ENCODE data around the gene TMA16. TPM values are rescaled to one million over a fixed set of nuclear protein-coding genes. Genes with fewer than 3 reads are reported as not detected.
"Not testable (repeated sequence)": the region's sequence is repeated elsewhere in the genome, so short reads cannot be mapped to it uniquely, and the experiment has no call there.

Gene TMA16
- 10.7 TPM for total RNA-seq
- long read RNA-seq, transcript TMA16-201 (7 exons, 1,978 nt), result major isoform, 18 of 21 reads
- long read RNA-seq, partial matches to known transcripts, result 0 of 21 reads
- long read RNA-seq, other reads (novel, unspliced or antisense), result 2 of 21 reads

GRCh38 chr4:163494360-163495241 is at the start of gene TMA16:
Gene TMA16, plus strand, starts transcription at chr4:163494690. Its CDS starts 112 bp downstream, at chr4:163494802.
- intact Hi-C loops (cut with DNase I), result no loop called here
- ATAC-seq (ENCODE audit: poor library complexity), result peak; percentile 98
- DNase-seq, result peak; percentile 90

GRCh38 chr4:163447023-163447422 is 47.5 kb upstream of the TMA16 start:
- DNase-seq; ATAC-seq (ENCODE audit: poor library complexity); intact Hi-C loops (cut with DNase I): not testable (repeated sequence)

GRCh38 chr4:163447481-163447880 is 47.0 kb upstream of the TMA16 start:
- ATAC-seq (ENCODE audit: poor library complexity) (no peak), DNase-seq (no peak)
- intact Hi-C loops (cut with DNase I), result no loop called here

GRCh38 chr4:163448540-163449203 is 45.8 kb upstream of the TMA16 start:
- DNase-seq (no peak), ATAC-seq (ENCODE audit: poor library complexity) (no peak)
- intact Hi-C loops (cut with DNase I), result no loop called here

GRCh38 chr4:163462556-163462955 is 31.9 kb upstream of the TMA16 start:
- no peak for ATAC-seq (ENCODE audit: poor library complexity)
- intact Hi-C loops (cut with DNase I), result no loop called here

GRCh38 chr4:163467082-163467770 is 27.3 kb upstream of the TMA16 start:
- ATAC-seq (ENCODE audit: poor library complexity), result no peak
- intact Hi-C loops (cut with DNase I), result no loop called here
- no peak for DNase-seq

More at GRCh38 chr4:163462556-163462955, 31.9 kb upstream of the TMA16 start:
- DNase-seq, result no peak

- ATAC-seq (ENCODE audit: poor library complexity), result no peak
- no peak for DNase-seq
- intact Hi-C loops (cut with DNase I), result no loop called here
These were observed 24.1 kb upstream of the TMA16 start for GRCh38 chr4:163470391-163470790.

- ATAC-seq (ENCODE audit: poor library complexity), result no peak
- no peak for DNase-seq
- intact Hi-C loops (cut with DNase I), result no loop called here
These were observed 21.4 kb upstream of the TMA16 start for GRCh38 chr4:163473130-163473529.

GRCh38 chr4:163473576-163473975 is 20.9 kb upstream of the TMA16 start, which contains the start of gene TKTL2:
Gene TKTL2, minus strand, starts transcription at chr4:163473754. Its CDS starts 20 bp downstream, at chr4:163473734.
- DNase-seq (no peak), ATAC-seq (ENCODE audit: poor library complexity) (no peak)
- intact Hi-C loops (cut with DNase I), result no loop called here

- DNase-seq (no peak), ATAC-seq (ENCODE audit: poor library complexity) (no peak)
- intact Hi-C loops (cut with DNase I), result no loop called here
These were observed 20.5 kb upstream of the TMA16 start for GRCh38 chr4:163474027-163474426.

GRCh38 chr4:163476761-163477438 is 17.6 kb upstream of the TMA16 start:
- intact Hi-C loops (cut with DNase I), result no loop called here
- ATAC-seq (ENCODE audit: poor library complexity) (no peak), DNase-seq (no peak)

- intact Hi-C loops (cut with DNase I), result no loop called here
- no peak for DNase-seq
- ATAC-seq (ENCODE audit: poor library complexity), result no peak
These were observed 12.3 kb upstream of the TMA16 start for GRCh38 chr4:163482190-163482589.

GRCh38 chr4:163484906-163485305 is 9.6 kb upstream of the TMA16 start:
- intact Hi-C loops (cut with DNase I), result loop anchor here (2.0 kb wide), 1 partner anchor 64 kb away; no protein-coding TSS in a partner anchor
- DNase-seq, result no peak
- no peak for ATAC-seq (ENCODE audit: poor library complexity)

GRCh38 chr4:163485589-163485988 is 8.9 kb upstream of the TMA16 start:
- ATAC-seq (ENCODE audit: poor library complexity) (no peak), DNase-seq (no peak)
- intact Hi-C loops (cut with DNase I), result loop anchor here (2.0 kb wide), 1 partner anchor 63 kb away; no protein-coding TSS in a partner anchor

- intact Hi-C loops (cut with DNase I), result no loop called here
These were observed 8.2 kb upstream of the TMA16 start for GRCh38 chr4:163486321-163486720.

GRCh38 chr4:163489929-163490328 is 4.6 kb upstream of the TMA16 start:
- ATAC-seq (ENCODE audit: poor library complexity), result no peak
- intact Hi-C loops (cut with DNase I), result no loop called here

More at GRCh38 chr4:163486321-163486720, 8.2 kb upstream of the TMA16 start:
- no peak for ATAC-seq (ENCODE audit: poor library complexity)
- no peak for DNase-seq

GRCh38 chr4:163492951-163493504 is 1.5 kb upstream of the TMA16 start:
- intact Hi-C loops (cut with DNase I), result no loop called here
- ATAC-seq (ENCODE audit: poor library complexity) (no peak), DNase-seq (no peak)

More at GRCh38 chr4:163489929-163490328, 4.6 kb upstream of the TMA16 start:
- DNase-seq, result no peak

Data from Right ventricle myocardium superior (tissue), 1 donor.